HepG2 (cell line): Measurements from ENCODE around the gene FITM1. TPM values are rescaled to one million over a fixed set of nuclear protein-coding genes. Genes with fewer than 3 reads are reported as not detected.

Experiments used
- ATF1 ChIP-seq: IDR thresholded peaks from 2 replicates; pipeline ENCODE4 v1.6.1; 2016; ENCODE audit warnings: mild to moderate bottlenecking, control low read depth
- ATF7 ChIP-seq, 2 experiments: fragments of 450-650 bp in 1 of 2; sonication (generic) in 1 of 2; formaldehyde crosslinking in 1 of 2; IDR thresholded peaks; 2 replicates each; pipeline versions ENCODE4 v1.4.0 to v1.6.1; 2016 to 2020; ENCODE audit warnings: antibody characterized with exemption in 1 of 2, mild to moderate bottlenecking in 1 of 2, missing genetic modification reagents in 1 of 2
- MEF2D ChIP-seq: sonication (generic); formaldehyde crosslinking; IDR thresholded peaks from 2 replicates; pipeline ENCODE4 v1.5.1; 2020; ENCODE audit warnings: mild to moderate bottlenecking, missing genetic modification reagents
- RELA ChIP-seq: sonication (generic); formaldehyde crosslinking; IDR thresholded peaks from 2 replicates; pipeline ENCODE4 v1.4.0; 2020; ENCODE audit warnings: missing genetic modification reagents
- TCF7L2 ChIP-seq: IDR thresholded peaks from 2 replicates; pipeline ENCODE4 v1.6.1; 2011; ENCODE audit warnings: mild to moderate bottlenecking, low read depth, low read length, moderate library complexity
- TGIF2 ChIP-seq: IDR thresholded peaks from 2 replicates; pipeline ENCODE4 v1.6.1; 2016; ENCODE audit warnings: control low read depth, missing compliant biosample characterization
- ZC3H4 ChIP-seq: sonication (generic); formaldehyde crosslinking; IDR thresholded peaks from 2 replicates; pipeline ENCODE4 v1.4.0; 2020; ENCODE audit warnings: missing genetic modification reagents, borderline replicate concordance
- ZIK1 ChIP-seq: sonication (generic); formaldehyde crosslinking; IDR thresholded peaks from 2 replicates; pipeline ENCODE4 v1.5.0; 2020; ENCODE audit warnings: mild to moderate bottlenecking, low read depth, missing genetic modification reagents, borderline replicate concordance
- ZNF230 ChIP-seq: sonication (generic); formaldehyde crosslinking; IDR thresholded peaks from 2 replicates; pipeline ENCODE4 v1.4.0; 2020; ENCODE audit warnings: mild to moderate bottlenecking, missing genetic modification reagents
- ZNF253 ChIP-seq: sonication (generic); formaldehyde crosslinking; IDR thresholded peaks from 2 replicates; pipeline ENCODE4 v1.8.0; 2022; ENCODE audit warnings: mild to moderate bottlenecking, missing genetic modification reagents, borderline replicate concordance
- ZNF34 ChIP-seq: sonication (generic); formaldehyde crosslinking; IDR thresholded peaks from 2 replicates; pipeline ENCODE4 v1.4.0; 2020; ENCODE audit warnings: mild to moderate bottlenecking, missing genetic modification reagents, borderline replicate concordance
- ZNF572 ChIP-seq: sonication (generic); formaldehyde crosslinking; IDR thresholded peaks from 2 replicates; pipeline ENCODE4 v1.5.1; 2020; ENCODE audit warnings: mild to moderate bottlenecking, missing genetic modification reagents
- ZNF777 ChIP-seq: sonication (generic); formaldehyde crosslinking; IDR thresholded peaks from 2 replicates; pipeline ENCODE4 v1.4.0; 2020; ENCODE audit warnings: missing genetic modification reagents
- ZSCAN30 ChIP-seq: sonication (generic); formaldehyde crosslinking; IDR thresholded peaks from 2 replicates; pipeline ENCODE4 v1.5.0; 2020; ENCODE audit warnings: mild to moderate bottlenecking, missing genetic modification reagents
- ZZZ3 ChIP-seq: sonication (generic); formaldehyde crosslinking; IDR thresholded peaks from 2 replicates; pipeline ENCODE4 v1.4.0; 2020; ENCODE audit warnings: missing genetic modification reagents, mild to moderate bottlenecking, borderline replicate concordance
- polyA plus RNA-seq, 8 experiments: library from polyadenylated mRNA; depleted of rRNA in 3 of 8; stranded (reverse) in 7 of 8; unstranded in 1 of 8; fragments of >200 nt; fragmentation: Illumina TruSeq in 4 of 8; extraction: Trizol in 4 of 8; gene quantifications; 2 replicates each; pipeline versions ENCODE4 v1.2.1 to v1.2.3, GENCODE V29; 2011 to 2016; ENCODE audit warnings: low read depth in 4 of 8, missing spikeins in 1 of 8, mixed read lengths in 1 of 8; ENCODE audit not compliant: insufficient read depth in 1 of 8
- total RNA-seq, 5 experiments: library from RNA; depleted of rRNA; stranded (reverse); fragments of >200 nt; fragmentation: Illumina TruSeq; extraction: Trizol; gene quantifications; 2 replicates each; pipeline ENCODE4 v1.2.3, GENCODE V29; 2016; ENCODE audit warnings: low read depth in 1 of 5
- TF ChIP-seq, protein P1 (sequence below): sonication (generic); formaldehyde crosslinking; IDR thresholded peaks from 2 replicates; pipeline ENCODE4 v1.4.0; 2020; ENCODE audit warnings: missing genetic modification reagents, borderline replicate concordance
- TF ChIP-seq, protein P2 (sequence below): sonication (generic); formaldehyde crosslinking; IDR thresholded peaks from 2 replicates; pipeline ENCODE4 v1.5.0; 2020; ENCODE audit warnings: missing genetic modification reagents
- TF ChIP-seq, protein P3 (sequence below): sonication (generic); formaldehyde crosslinking; IDR thresholded peaks from 2 replicates; pipeline ENCODE4 v1.8.0; 2022; ENCODE audit warnings: missing genetic modification reagents, mild to moderate bottlenecking, moderate library complexity, borderline replicate concordance
- TF ChIP-seq, protein P4 (sequence below): sonication (generic); formaldehyde crosslinking; IDR thresholded peaks from 2 replicates; pipeline ENCODE4 v1.5.0; 2020; ENCODE audit warnings: missing genetic modification reagents
- TF ChIP-seq, protein P5 (sequence below): fragments of 450-650 bp; IDR thresholded peaks from 2 replicates; pipeline ENCODE4 v1.6.1; 2016

The FITM1 gene
- total and polyA plus RNA-seq, 2 of the 13 experiments (the other 11 are each of a cell fraction or from before 2014, with no cell fraction given): 2.7 to 5.8 TPM

DNA sequence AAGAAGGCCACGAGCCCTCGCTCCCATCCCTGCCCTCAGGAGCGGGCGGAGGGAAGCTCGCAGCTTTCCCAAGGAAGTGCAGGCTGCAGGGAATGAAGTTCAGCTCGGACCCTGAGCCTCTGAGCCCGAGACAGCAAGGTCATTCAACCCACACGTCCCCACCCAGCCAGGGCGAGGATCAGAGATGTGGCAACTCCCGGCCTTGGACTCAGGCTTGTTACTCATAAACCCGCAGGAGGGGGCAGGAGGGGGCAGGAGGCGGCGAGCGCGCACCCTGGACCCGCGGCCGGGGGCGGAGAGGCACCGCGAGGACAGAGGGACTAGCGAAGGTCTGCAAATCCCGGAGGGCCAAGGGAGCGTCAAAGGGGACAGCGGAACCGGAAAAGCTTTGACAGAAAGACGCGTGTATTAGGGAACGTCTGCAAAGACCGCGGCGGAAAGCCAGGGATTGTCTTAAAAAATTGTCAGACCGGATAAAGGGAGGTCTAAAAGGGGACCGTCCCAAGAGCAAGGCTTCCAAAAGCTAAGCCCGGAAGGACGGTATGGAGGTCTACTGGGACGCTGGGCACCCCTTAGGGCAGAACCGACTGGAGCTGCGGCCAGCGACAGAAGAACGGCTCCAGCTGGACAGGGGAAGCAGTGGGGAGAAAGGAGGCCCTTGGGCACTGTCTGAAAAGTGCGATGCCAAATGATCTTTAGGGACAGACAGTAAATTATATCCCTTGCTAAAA lies 16.5 kb upstream of the FITM1 start (continued):
- TF ChIP-seq, protein P1, sequence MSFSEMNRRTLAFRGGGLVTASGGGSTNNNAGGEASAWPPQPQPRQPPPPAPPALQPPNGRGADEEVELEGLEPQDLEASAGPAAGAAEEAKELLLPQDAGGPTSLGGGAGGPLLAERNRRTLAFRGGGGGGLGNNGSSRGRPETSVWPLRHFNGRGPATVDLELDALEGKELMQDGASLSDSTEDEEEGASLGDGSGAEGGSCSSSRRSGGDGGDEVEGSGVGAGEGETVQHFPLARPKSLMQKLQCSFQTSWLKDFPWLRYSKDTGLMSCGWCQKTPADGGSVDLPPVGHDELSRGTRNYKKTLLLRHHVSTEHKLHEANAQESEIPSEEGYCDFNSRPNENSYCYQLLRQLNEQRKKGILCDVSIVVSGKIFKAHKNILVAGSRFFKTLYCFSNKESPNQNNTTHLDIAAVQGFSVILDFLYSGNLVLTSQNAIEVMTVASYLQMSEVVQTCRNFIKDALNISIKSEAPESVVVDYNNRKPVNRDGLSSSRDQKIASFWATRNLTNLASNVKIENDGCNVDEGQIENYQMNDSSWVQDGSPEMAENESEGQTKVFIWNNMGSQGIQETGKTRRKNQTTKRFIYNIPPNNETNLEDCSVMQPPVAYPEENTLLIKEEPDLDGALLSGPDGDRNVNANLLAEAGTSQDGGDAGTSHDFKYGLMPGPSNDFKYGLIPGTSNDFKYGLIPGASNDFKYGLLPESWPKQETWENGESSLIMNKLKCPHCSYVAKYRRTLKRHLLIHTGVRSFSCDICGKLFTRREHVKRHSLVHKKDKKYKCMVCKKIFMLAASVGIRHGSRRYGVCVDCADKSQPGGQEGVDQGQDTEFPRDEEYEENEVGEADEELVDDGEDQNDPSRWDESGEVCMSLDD (CRISPR knock-in tag): no peak
- TF ChIP-seq ZC3H4 (CRISPR knock-in tag) (peak; percentile 97), ZZZ3 (CRISPR knock-in tag) (peak; percentile 89; the same call in 1 of the 2 replicates), ATF7 (IDR thresholded peaks at IDR 0.05) (peak; percentile 74), ATF7 (CRISPR knock-in tag; IDR thresholded peaks at IDR 0.05) (peak; percentile 99), ZNF230 (CRISPR knock-in tag) (peak; percentile 98), TCF7L2 (no peak), ZNF34 (peak; percentile 99), ATF1 (CRISPR knock-in tag) (no peak), TGIF2 (CRISPR knock-in tag) (peak; percentile 98), ZNF572 (peak; percentile 98), ZNF777 (peak; percentile 75), ZNF253 (CRISPR knock-in tag) (peak; percentile 89; the same call in 1 of the 2 replicates), ZSCAN30 (CRISPR knock-in tag) (no peak; the same call in 1 of the 2 replicates), RELA (CRISPR knock-in tag) (peak; percentile 94), MEF2D (CRISPR knock-in tag) (peak; percentile 98), ZIK1 (CRISPR knock-in tag) (peak; percentile 98)
- TF ChIP-seq, protein P2, sequence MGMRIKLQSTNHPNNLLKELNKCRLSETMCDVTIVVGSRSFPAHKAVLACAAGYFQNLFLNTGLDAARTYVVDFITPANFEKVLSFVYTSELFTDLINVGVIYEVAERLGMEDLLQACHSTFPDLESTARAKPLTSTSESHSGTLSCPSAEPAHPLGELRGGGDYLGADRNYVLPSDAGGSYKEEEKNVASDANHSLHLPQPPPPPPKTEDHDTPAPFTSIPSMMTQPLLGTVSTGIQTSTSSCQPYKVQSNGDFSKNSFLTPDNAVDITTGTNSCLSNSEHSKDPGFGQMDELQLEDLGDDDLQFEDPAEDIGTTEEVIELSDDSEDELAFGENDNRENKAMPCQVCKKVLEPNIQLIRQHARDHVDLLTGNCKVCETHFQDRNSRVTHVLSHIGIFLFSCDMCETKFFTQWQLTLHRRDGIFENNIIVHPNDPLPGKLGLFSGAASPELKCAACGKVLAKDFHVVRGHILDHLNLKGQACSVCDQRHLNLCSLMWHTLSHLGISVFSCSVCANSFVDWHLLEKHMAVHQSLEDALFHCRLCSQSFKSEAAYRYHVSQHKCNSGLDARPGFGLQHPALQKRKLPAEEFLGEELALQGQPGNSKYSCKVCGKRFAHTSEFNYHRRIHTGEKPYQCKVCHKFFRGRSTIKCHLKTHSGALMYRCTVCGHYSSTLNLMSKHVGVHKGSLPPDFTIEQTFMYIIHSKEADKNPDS (CRISPR knock-in tag): peak; percentile 99
- TF ChIP-seq, protein P3, sequence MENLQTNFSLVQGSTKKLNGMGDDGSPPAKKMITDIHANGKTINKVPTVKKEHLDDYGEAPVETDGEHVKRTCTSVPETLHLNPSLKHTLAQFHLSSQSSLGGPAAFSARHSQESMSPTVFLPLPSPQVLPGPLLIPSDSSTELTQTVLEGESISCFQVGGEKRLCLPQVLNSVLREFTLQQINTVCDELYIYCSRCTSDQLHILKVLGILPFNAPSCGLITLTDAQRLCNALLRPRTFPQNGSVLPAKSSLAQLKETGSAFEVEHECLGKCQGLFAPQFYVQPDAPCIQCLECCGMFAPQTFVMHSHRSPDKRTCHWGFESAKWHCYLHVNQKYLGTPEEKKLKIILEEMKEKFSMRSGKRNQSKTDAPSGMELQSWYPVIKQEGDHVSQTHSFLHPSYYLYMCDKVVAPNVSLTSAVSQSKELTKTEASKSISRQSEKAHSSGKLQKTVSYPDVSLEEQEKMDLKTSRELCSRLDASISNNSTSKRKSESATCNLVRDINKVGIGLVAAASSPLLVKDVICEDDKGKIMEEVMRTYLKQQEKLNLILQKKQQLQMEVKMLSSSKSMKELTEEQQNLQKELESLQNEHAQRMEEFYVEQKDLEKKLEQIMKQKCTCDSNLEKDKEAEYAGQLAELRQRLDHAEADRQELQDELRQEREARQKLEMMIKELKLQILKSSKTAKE: no peak
- TF ChIP-seq, protein P4, sequence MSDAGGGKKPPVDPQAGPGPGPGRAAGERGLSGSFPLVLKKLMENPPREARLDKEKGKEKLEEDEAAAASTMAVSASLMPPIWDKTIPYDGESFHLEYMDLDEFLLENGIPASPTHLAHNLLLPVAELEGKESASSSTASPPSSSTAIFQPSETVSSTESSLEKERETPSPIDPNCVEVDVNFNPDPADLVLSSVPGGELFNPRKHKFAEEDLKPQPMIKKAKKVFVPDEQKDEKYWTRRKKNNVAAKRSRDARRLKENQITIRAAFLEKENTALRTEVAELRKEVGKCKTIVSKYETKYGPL (CRISPR knock-in tag): peak; percentile 83
- TF ChIP-seq, protein P5, sequence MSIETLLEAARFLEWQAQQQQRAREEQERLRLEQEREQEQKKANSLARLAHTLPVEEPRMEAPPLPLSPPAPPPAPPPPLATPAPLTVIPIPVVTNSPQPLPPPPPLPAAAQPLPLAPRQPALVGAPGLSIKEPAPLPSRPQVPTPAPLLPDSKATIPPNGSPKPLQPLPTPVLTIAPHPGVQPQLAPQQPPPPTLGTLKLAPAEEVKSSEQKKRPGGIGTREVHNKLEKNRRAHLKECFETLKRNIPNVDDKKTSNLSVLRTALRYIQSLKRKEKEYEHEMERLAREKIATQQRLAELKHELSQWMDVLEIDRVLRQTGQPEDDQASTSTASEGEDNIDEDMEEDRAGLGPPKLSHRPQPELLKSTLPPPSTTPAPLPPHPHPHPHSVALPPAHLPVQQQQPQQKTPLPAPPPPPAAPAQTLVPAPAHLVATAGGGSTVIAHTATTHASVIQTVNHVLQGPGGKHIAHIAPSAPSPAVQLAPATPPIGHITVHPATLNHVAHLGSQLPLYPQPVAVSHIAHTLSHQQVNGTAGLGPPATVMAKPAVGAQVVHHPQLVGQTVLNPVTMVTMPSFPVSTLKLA: peak; percentile 74
